GM18499 (cell line): ENCODE data around the gene HTATSF1.
A peak's percentile ranks its signal among the peaks of the same experiment; 100 is the strongest.

ENCODE experiments used
- ATAC-seq: cut with Tn5 transposase; IDR thresholded peaks from one replicate; pipeline ENCODE4 v1.9.1; 2021; ENCODE audit warnings: moderate number of reproducible peaks; ENCODE audit not compliant: insufficient read depth, unreplicated experiment

Gene HTATSF1

DNA sequence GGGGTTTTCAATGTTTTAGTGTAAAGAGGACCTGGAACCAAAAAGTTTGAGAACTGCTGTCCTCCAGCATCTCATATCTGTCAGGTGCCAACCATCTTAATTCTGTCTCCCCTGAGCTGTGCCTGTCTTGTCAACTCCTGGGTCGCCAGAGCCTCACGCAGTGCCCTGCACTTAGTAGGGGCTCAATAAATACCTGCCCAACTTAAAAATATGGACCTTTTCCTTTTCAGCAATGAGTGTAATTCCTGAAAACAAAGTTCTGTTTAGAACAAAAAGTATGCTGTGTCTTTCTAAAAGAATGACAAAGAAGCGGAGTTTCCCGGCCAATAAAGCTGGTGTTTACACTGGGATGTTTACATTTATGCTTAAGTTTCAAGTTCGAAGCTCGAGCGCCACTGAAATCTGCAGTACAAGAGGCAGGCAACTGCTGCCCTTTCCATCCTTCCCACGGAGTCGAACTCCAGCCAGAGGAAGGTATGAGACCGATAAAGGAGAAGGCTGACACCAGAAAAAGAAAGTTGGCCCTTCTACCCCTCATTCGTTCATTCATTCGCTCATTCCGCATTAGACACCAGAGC, 1.1 kb upstream of the HTATSF1 start:
- no peak for ATAC-seq

GRCh38 chrX:136496764-136497555, 432 bp upstream of the HTATSF1 start:
- peak; percentile 37 for ATAC-seq

DNA sequence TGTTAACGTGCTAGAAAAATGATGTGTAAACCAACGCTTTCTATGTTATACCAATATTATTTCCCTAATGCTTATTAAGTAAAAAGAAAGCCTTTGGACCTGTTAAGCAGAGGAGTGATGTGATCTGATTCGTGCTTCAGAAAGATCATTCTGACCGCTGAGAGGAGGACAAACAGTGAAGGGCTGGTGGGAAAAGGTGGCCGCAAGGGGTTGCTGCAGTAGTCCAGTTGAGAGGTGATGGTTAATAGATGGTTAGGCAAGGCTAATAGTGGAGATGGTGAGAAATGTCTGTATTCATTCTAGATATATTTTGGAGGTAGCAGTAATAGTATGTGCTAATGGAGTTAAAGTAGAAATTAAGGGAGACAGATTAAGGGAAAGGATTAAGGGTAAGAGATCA, 21.7 kb downstream of the HTATSF1 start:
- ATAC-seq = no peak

GRCh38 chrX:136523770-136524169, 26.4 kb downstream of the HTATSF1 start:
- ATAC-seq = no peak

- no peak for ATAC-seq
Observed at GRCh38 chrX:136525738-136526606, 28.6 kb downstream of the HTATSF1 start.

DNA sequence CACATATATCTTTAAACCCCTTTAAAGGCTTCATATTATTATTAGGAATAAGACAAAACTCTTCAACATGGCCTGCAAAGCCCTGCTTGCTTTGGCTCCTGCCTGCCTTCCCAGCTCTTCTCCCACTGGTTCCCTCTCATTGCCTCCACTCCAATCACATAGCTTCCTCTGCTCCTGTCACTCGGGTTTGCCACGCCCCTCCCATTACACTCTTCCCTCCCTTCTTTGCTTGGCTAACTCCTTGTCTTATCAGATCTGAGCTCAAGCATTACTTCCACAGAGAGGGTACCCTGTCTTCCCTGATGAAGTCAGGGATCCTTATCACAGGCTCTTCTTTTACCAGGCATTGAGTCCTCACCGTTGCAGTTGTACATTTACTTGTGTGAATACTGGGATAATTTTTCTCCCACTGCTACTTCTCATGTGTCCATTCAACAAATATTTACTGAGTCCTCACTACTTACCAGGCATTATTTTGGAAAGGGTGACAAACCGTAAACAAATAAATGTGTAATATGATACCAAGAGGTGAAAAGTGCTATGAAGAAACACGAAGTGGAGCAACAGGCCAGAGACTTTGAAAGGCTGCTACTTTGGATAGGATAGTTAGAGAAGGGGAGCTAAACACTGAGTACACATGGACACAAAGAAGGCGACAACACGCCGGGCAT, 31.4 kb downstream of the HTATSF1 start:
- ATAC-seq = no peak

DNA sequence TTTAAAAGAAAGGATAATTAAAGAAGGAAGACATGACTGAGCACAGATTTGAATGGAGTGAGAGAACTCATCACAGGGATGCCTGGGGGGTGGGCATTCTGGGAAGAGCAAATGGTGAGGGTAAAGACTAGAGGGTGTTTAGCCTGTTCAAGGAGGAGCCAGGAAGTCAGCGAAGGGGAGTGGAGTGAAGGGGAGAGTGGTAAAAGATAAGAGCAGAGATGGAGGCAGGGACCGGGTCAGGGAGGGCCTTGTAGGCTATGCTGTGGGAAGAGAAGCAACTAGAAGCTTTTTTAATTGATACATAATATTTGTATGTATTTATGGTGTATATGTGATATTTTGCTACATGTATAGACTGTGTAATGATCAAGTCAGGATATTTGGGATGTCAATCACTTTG, 32.4 kb downstream of the HTATSF1 start:
- no peak for ATAC-seq

GRCh38 chrX:136531951-136532350, 34.6 kb downstream of the HTATSF1 start, which contains the start of gene VGLL1:
VGLL1 (plus strand) TSS chrX:136532215; CDS start chrX:136536021, 3,806 bp downstream.
- ATAC-seq = no peak

GRCh38 chrX:136534131-136534530, 36.7 kb downstream of the HTATSF1 start:
- ATAC-seq = no peak

DNA sequence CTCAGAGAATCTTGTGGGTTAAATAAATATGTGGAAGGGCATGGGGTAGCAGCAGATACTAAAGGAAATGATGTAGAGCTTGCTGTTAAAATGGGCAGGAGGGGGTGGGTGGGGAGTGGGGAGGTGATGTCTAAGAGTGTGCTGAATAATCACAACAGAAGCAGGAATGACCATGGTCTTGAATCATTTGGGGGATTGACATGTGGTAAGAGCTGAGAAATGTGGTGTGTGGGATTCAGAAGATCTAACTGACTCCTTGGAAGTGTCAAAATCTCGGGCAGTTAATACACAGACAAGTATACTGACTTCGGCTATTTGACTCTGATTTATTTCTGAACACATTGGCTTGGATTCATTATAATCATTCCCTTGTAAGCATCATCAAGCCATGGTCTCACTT, 41.4 kb downstream of the HTATSF1 start:
- ATAC-seq = no peak

DNA sequence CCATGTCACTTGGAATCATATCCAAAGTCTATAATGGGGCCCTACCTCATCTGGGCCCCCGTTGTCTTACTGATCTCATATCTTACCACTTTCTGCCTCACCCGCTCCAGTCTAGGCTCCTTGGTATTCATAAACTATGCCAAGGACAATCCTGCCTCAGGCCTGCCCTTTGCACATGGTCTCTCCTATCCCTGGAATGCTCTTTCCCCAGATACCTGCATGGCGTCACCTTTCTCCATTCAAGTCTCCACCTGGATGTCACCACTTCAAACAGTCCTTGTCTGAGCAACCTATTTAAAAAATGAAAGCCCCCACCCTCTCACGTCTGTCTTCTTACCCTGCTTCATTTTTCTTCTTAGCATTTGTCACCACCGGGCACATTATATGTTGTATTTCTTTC, 42.8 kb downstream of the HTATSF1 start:
- ATAC-seq = no peak

GRCh38 chrX:136541294-136541693, 43.9 kb downstream of the HTATSF1 start:
- no peak for ATAC-seq

GRCh38 chrX:136542281-136542680, 44.9 kb downstream of the HTATSF1 start:
- ATAC-seq = no peak

DNA sequence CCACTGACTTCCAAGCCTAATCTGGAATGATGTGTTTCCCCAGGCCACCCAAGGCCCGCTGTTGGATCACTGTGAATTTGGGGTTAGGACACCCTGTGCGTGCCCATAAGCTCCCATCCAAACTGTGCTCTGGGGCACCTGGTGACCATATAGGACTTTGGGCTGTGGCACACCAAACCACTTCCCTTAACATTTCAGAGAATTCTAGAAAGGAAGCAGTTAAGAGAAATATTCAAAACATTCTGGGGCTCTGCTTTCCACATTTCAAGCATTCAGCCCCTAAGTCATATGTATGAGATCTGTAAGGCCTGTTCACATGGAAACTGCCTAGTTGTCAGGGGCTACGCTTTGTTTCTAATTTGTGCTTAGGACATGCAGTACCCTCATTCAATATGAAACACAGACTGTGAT, 49.0 kb downstream of the HTATSF1 start:
- no peak for ATAC-seq

DNA sequence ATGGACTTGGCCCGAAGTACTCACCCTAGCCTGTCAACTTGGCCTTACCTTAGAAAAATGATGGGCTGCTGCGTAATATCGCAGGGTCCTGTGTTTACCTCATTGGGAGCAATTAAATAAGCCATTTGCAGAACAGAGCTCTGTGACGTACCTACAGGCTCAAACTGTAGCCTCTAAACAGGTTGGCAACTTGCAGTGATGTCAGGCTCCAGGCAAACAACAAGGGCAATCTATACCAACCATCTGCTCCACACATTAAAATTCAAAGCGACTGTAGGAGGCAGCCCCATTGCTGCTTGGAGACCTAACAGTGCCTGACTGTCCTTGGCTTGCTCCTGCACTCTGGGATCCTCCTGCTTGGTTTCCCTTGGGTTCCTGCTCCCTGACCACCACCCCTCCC, 51.8 kb downstream of the HTATSF1 start:
- no peak for ATAC-seq

GRCh38 chrX:136551410-136551809, 54.0 kb downstream of the HTATSF1 start:
- no peak for ATAC-seq

GRCh38 chrX:136555694-136556093, 58.3 kb downstream of the HTATSF1 start:
- ATAC-seq = no peak
